ENCODE results near the gene COX7A2L. TPM values are rescaled to one million over a fixed set of nuclear protein-coding genes. Genes with fewer than 3 reads are reported as not detected.

COX7A2L gene
- total RNA-seq, 4 donors from 2014 or later, result 85.3 to 131 (median 113) TPM

Other genes starting within 250 kb of the COX7A2L start
- gene EML4, start 191.9 kb downstream of the COX7A2L start, total RNA-seq, result 10 to 100 TPM; 18.5 to 31.4 (median 23.7) TPM
- gene KCNG3, start 132.8 kb upstream of the COX7A2L start, total RNA-seq, result under 1 TPM in 1 of 4 donors, not detected in 3; 0.27 TPM
- 10 to 100 TPM; 22.7 to 56.2 (median 29.3) TPM for gene MTA3, start 207.4 kb upstream of the COX7A2L start, total RNA-seq

Measured in gastroesophageal sphincter (tissue), 4 donors.